Activated B cell treated with CpG ODN at 0.5 μM for 24 hours (primary cell): Measurements from ENCODE around the gene GNS. TPM values are rescaled to one million over a fixed set of nuclear protein-coding genes. Genes with fewer than 3 reads are reported as not detected.

Experiments
- ATAC-seq: fragments of 200-7000 bp; cut with Tn5 transposase; one replicate; pipeline ENCODE4 v1.10.0; 2021; ENCODE audit warnings: low read depth, mild to moderate bottlenecking, moderate library complexity
- CTCF ChIA-PET: fragments of 350-600 bp; sonication (Branson Sonifier 250); formaldehyde crosslinking; loops from one replicate; lab custom pipeline; 2021; ENCODE audit warnings: antibody characterized with exemption; lab: Charles Lee
- POLR2A ChIA-PET: fragments of 350-600 bp; sonication (Branson Sonifier 250); formaldehyde crosslinking; loops from one replicate; lab custom pipeline; 2021; ENCODE audit warnings: antibody characterized with exemption; lab: Charles Lee
- DNase-seq: peaks from one replicate; pipeline ENCODE4 v3.0.0; 2022
- H3K27ac Mint-ChIP-seq: one replicate; pipeline ENCODE4 v1.8.0; 2020; ENCODE audit warnings: mixed read lengths
- H3K27me3 Mint-ChIP-seq: one replicate; pipeline ENCODE4 v1.8.0; 2021; ENCODE audit warnings: mixed read lengths
- H3K36me3 Mint-ChIP-seq: one replicate; pipeline ENCODE4 v1.8.0; 2021; ENCODE audit warnings: low read depth, mixed read lengths
- H3K4me1 Mint-ChIP-seq: one replicate; pipeline ENCODE4 v1.8.0; 2021; ENCODE audit warnings: mixed read lengths
- H3K4me3 Mint-ChIP-seq: one replicate; pipeline ENCODE4 v1.8.0; 2020; ENCODE audit warnings: mild to moderate bottlenecking, mixed read lengths
- H3K9me3 Mint-ChIP-seq: one replicate; pipeline ENCODE4 v1.8.0; 2020; ENCODE audit warnings: mixed read lengths
- intact Hi-C: fragments of 100-400 bp; cut with micrococcal nuclease; formaldehyde crosslinking; loops from one replicate; pipeline ENCODE4 v1.15.1; 2024
- total RNA-seq: library from RNA; stranded (reverse); gene quantifications from 2 replicates; pipeline ENCODE4 v1.2.3, GENCODE V29; 2022
- TF ChIP-seq, protein P1 (sequence below): fragments of 200-600 bp; IDR thresholded peaks from one replicate; pipeline ENCODE4 v1.8.0; 2022; ENCODE audit warnings: antibody characterized with exemption, mild to moderate bottlenecking

GNS gene
- total RNA-seq, 1 donor from 2014 or later: 16.3 TPM

DNA sequence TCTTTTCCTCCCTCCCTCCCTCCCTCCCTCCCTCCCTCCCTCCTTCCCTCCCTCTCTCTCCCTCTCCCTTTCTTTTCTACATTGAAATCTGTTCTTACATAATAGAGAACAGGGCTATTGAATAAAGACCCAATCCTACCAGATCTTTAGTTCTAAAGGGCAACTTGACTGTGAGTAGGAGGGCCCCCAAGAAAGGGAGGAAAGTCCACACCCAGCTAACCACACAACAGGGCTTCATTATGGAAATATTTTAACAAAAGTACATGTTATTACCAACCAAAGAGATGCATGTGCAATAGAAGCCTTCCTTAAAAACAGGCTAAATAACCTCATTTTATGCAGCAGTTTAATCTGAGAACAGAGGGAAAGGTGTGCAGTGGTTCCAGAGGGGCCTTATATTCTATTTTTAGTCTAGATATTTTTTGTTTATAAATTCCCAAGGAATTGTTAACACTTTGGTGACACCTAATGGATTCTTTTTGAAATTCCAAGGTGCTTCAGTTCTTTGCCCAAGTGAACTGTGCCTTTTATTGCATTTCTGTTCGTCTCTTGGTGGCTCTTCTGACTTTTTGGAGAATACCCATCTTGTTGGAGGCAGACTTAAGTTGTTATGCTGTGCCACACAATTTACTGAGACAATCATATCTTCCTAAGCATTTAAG is 63.0 kb downstream of the GNS start:
- H3K27me3 Mint-ChIP-seq: no peaks in the 10 kb centered on the region
- H3K9me3 Mint-ChIP-seq: no peaks in the 10 kb centered on the region
- H3K4me1 Mint-ChIP-seq: peaks cover 29% of the 10 kb centered on the region
- H3K36me3 Mint-ChIP-seq: peaks cover 77% of the 10 kb centered on the region
- intact Hi-C loops: loop anchor here (2.0 kb wide), 1 partner anchor 17 kb away; no protein-coding TSS in a partner anchor
- H3K27ac Mint-ChIP-seq: no peak overlapping the region
- CTCF ChIA-PET: interaction anchor here (1.4 to 5.0 kb wide), 4 partner anchors 76 to 148 kb away, joined by 5 to 171 read pairs (median 15); no protein-coding TSS in a partner anchor
- H3K4me3 Mint-ChIP-seq: no peak overlapping the region
- POLR2A ChIA-PET: interaction anchor here (1.0 kb wide), 1 partner anchor 83 kb away, joined by 3 read pairs; no protein-coding TSS in a partner anchor
- ATAC-seq (no peak), DNase-seq (no peak)
- TF ChIP-seq, protein P1, sequence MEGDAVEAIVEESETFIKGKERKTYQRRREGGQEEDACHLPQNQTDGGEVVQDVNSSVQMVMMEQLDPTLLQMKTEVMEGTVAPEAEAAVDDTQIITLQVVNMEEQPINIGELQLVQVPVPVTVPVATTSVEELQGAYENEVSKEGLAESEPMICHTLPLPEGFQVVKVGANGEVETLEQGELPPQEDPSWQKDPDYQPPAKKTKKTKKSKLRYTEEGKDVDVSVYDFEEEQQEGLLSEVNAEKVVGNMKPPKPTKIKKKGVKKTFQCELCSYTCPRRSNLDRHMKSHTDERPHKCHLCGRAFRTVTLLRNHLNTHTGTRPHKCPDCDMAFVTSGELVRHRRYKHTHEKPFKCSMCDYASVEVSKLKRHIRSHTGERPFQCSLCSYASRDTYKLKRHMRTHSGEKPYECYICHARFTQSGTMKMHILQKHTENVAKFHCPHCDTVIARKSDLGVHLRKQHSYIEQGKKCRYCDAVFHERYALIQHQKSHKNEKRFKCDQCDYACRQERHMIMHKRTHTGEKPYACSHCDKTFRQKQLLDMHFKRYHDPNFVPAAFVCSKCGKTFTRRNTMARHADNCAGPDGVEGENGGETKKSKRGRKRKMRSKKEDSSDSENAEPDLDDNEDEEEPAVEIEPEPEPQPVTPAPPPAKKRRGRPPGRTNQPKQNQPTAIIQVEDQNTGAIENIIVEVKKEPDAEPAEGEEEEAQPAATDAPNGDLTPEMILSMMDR: no peak

DNA sequence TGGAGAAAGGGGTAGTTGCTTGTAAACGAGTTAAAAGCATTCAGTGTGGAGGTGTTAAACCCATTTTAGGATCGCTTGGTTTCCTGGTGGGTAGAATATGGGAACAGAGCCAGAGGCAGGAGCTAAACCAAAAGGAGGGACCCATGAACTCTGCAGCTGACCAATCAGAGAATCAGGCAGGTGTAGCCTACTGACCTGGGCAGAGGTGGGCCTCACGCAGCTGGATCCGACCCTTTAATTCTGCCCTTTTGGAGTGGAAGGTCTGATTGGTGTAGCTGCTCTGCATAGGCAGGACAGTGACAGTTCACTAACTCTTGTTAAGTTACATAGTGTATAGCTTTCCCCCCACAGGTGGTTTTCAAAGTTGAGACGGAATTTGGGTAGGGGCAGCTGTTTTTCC is 63.7 kb downstream of the GNS start:
- Mint-ChIP-seq H3K27ac (peak overlapping the region; percentile 15), H3K4me3 (no peak overlapping the region), H3K27me3 (no peaks in the 10 kb centered on the region), H3K4me1 (peaks cover 23% of the 10 kb centered on the region), H3K36me3 (peaks cover 72% of the 10 kb centered on the region), H3K9me3 (no peaks in the 10 kb centered on the region)
- ChIA-PET CTCF (interaction anchor here (1.4 to 5.0 kb wide), 3 partner anchors 84 to 148 kb away, joined by 5 to 171 read pairs (median 23); no protein-coding TSS in a partner anchor), POLR2A (interaction anchor here (0.6 to 1.1 kb wide), 4 partner anchors 58 to 146 kb away, joined by 3 to 5 read pairs (median 4); no protein-coding TSS in a partner anchor)
- TF ChIP-seq, protein P1: no peak
- no peak for DNase-seq
- no peak for ATAC-seq
- intact Hi-C loops: no loop called here

DNA sequence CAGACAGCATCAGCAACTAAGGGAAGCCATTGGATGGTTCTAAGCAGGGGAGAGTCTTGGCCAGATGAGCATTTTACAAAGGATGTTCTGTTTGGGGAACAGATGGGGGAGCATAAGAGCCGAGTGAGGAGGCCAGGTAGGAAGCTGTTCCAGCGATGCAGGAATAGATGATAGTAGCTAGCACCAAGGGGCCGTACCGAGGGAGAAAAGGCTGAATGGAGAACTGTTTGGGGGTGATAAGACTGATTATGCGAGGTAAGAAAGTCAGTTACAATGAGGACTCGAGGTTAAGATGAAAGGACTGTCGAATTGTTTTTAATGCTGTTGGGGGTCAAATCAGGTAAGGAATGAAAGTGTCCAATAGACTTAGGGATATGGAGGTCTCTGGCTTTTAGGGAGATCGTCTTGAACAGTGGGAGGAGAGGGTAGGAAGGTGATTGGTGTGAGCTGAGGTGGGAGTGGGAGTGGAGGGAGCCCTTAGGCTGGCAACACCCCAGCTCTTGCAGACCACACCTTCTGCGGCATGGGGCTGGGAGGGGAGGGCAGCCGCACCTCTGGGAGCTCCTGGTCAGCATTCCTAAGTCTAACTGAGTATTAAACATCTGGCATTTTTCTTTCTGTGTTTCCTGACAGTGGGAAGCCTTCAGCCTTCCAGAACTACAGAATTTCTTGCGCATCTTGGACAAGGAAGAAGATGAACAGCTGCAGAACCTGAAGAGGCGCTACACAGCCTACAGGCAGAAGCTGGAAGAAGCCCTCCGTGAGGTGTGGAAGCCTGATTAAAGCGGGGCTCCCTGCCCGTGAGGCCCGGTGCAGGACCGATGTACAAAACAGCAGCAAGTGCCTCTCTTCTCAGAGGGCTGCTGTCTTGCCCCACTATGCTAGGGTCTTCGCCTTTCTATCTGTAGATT is 64.8 kb downstream of the GNS start:
- ATAC-seq (no peak), DNase-seq (no peak)
- intact Hi-C loops: no loop called here
- CTCF ChIA-PET: interaction anchor here (5.0 kb wide), 1 partner anchor 147 kb away, joined by 171 read pairs; no protein-coding TSS in a partner anchor
- Mint-ChIP-seq H3K9me3 (no peaks in the 10 kb centered on the region), H3K4me3 (no peak overlapping the region), H3K27ac (peak overlapping the region; percentile 9), H3K36me3 (peaks cover 71% of the 10 kb centered on the region), H3K27me3 (no peaks in the 10 kb centered on the region), H3K4me1 (peaks cover 21% of the 10 kb centered on the region)
- TF ChIP-seq, protein P1: no peak
- POLR2A ChIA-PET: interaction anchor here (0.5 to 1.1 kb wide), 4 partner anchors 25 to 145 kb away, joined by 3 to 6 read pairs (median 4); no protein-coding TSS in a partner anchor

DNA sequence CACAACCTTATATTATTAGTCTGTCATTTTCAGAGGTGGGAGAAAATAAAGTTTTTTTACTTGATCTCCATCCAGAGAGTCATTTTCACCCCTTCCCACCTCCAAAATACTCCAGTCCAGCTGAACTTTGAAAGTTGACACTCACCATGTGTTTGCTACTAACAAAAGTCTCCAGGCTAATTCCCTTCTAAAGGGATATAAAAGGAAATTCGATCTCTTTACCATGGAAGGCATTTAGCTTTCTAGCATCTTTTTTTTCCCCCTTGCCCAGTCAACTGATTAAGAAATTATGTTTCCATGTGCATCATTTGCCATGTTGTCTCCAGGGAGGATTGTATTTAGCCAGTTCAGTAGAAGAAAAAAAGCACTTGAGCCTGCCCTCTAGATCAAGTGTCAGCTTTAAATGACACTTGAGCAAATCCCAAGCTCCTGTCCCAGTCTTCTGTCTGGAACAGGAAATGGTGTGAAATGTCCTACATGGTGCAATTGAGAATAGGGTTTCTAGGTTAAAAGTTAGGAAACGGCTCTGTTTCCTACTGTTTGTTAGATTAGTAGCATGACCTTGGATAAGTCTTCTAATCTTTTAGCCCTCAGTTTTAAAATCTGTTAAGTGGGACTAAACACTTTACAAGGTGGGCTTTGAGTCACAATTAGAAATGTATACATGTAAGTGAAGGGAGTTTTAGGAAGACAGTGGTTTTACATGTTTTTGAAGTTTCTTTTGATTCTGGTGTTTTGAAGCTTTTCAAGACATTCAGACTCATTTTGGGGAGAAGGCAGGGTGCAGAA is 67.2 kb downstream of the GNS start:
- H3K36me3 Mint-ChIP-seq: peaks cover 80% of the 10 kb centered on the region
- H3K27me3 Mint-ChIP-seq: no peaks in the 10 kb centered on the region
- H3K9me3 Mint-ChIP-seq: no peaks in the 10 kb centered on the region
- POLR2A ChIA-PET: no interaction called here
- CTCF ChIA-PET: interaction anchor here (1.6 kb wide), 1 partner anchor 142 kb away, joined by 9 read pairs; no protein-coding TSS in a partner anchor
- intact Hi-C loops: no loop called here
- DNase-seq: no peak
- no peak overlapping the region for H3K27ac Mint-ChIP-seq
- H3K4me1 Mint-ChIP-seq: peaks cover 16% of the 10 kb centered on the region
- no peak overlapping the region for H3K4me3 Mint-ChIP-seq
- ATAC-seq: no peak
- TF ChIP-seq, protein P1: no peak
